ENCODE data around the gene IL23A. TPM values are rescaled to one million over a fixed set of nuclear protein-coding genes. Genes with fewer than 3 reads are reported as not detected.

Gene IL23A
- total and polyA plus RNA-seq, 2 of the 13 experiments (the other 11 are each of a cell fraction or from before 2014, with no cell fraction given), result 0.33 to 0.35 TPM

DNA sequence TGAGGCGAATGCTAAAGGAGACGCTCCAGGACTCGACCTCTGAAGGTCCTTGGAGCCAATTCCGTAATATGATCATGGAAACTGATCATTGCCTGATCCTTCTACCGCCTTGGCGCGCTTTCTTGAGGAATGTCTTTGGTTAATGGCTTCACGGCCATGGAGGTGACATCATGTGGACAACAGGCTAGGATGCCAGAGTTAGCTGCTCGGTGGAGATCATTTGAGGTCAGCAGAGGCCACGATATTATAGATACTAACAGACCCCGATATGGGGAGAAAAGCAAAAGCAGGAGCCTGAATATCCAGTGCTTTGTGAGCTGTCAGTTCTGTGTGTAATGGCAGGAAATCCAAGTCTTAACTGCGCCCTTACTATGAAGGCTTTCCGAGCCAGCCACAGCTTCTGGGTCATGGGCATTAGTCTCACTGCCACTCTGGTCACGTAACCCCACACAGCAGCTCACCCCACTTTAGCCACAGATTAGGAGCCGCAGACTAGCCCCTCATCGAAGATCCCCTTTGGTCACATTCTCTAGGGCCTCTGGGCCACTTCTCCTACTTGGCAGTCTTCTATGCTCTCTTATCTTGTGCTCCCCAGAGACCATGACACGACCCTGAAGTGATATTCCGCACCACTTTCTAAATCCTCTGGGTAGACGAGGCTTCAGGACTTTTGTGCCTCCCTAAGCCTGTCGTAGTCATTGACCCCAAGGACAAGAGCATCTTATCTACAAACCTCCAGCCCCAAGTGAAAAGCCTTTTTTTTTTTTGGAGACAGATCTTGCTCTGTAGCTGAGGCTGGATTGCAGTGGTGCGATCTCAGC, 37.8 kb upstream of the IL23A start (continued):
- TF ChIP-seq ZNF430 (CRISPR knock-in tag; IDR thresholded peaks at IDR 0.05), result 0 out of 2 replicates have a peak, but pooled peaks have one; percentile 18
- TF ChIP-seq, protein P1, sequence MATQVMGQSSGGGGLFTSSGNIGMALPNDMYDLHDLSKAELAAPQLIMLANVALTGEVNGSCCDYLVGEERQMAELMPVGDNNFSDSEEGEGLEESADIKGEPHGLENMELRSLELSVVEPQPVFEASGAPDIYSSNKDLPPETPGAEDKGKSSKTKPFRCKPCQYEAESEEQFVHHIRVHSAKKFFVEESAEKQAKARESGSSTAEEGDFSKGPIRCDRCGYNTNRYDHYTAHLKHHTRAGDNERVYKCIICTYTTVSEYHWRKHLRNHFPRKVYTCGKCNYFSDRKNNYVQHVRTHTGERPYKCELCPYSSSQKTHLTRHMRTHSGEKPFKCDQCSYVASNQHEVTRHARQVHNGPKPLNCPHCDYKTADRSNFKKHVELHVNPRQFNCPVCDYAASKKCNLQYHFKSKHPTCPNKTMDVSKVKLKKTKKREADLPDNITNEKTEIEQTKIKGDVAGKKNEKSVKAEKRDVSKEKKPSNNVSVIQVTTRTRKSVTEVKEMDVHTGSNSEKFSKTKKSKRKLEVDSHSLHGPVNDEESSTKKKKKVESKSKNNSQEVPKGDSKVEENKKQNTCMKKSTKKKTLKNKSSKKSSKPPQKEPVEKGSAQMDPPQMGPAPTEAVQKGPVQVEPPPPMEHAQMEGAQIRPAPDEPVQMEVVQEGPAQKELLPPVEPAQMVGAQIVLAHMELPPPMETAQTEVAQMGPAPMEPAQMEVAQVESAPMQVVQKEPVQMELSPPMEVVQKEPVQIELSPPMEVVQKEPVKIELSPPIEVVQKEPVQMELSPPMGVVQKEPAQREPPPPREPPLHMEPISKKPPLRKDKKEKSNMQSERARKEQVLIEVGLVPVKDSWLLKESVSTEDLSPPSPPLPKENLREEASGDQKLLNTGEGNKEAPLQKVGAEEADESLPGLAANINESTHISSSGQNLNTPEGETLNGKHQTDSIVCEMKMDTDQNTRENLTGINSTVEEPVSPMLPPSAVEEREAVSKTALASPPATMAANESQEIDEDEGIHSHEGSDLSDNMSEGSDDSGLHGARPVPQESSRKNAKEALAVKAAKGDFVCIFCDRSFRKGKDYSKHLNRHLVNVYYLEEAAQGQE (IDR thresholded peaks at IDR 0.05; ENCODE audit: borderline replicate concordance in 1 of 2, low read depth in 1 of 2, low read length in 2 of 2), result no peak
- TF ChIP-seq SMYD3 (CRISPR knock-in tag; IDR thresholded peaks at IDR 0.05), result 0 out of 2 replicates have a peak, but pooled peaks have one; percentile 48

DNA sequence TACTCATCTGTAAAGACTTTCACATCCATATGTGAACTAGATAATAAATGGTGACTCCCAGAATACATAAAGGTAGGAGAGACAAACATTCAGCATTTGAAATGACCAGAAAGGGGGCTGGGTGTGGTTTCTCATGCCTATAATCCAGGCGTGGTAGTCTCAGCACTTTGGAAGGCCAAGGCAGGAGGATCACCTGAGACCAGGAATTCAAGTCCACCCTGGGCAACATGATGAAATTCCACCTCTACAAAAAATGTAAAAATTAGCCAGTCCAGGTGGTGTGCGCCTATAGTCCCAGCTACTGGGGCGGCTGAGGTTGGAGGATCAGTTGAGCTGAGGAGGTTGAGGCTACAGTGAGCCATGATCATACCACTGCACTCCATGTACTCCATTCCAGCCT, 34.4 kb upstream of the IL23A start:
- intact Hi-C loops (cut with micrococcal nuclease; ENCODE audit: unreplicated experiment), result no loop called here
- no peak overlapping the region for H3K4me3 ChIP-seq (replicated peaks in 1 of 3; ENCODE audit: insufficient read depth in 1 of 3, low read depth in 2 of 3, low read length in 3 of 3)
- no peaks in the 10 kb centered on the region; a peak in 1 of 5 replicates for H3K27me3 ChIP-seq (ENCODE audit: control insufficient read depth in 1 of 2, insufficient read depth in 2 of 2, low read length in 2 of 2)
- DNase-seq (ENCODE audit: low spot score) (no peak), ATAC-seq (no peak), FAIRE-seq (no peak)
- POLR2A ChIA-PET, result interaction anchor here (1.5 kb wide), 1 partner anchor 12 kb away, joined by 7 read pairs; the partner anchor contains the start of gene CNPY2
- in situ Hi-C loops (cut with HindIII; ENCODE audit: extremely low pct_ligation_motif_present, low pct_unique_long_range_greater_than_20kb), result no loop called here
- no peak overlapping the region for H3K4me2 ChIP-seq (ENCODE audit: low read depth, low read length)
- H3K9me3 ChIP-seq (ENCODE audit: low read length), result no peaks in the 10 kb centered on the region
- no peak overlapping the region for H3K27ac ChIP-seq (ENCODE audit: extremely low read length, insufficient read depth, low read length)
- H4K20me1 ChIP-seq (ENCODE audit: insufficient read depth, low read length), result no peaks in the 10 kb centered on the region
- 100% methylated on average over 3 of the region's 3 CpGs for WGBS (ENCODE audit: low lambda C conversion rate)
- H3K36me3 ChIP-seq (replicated peaks in 1 of 2; ENCODE audit: control insufficient read depth in 1 of 2, insufficient read depth in 2 of 2, low read length in 2 of 2), result peaks cover 4 to 15% of the 10 kb centered on the region in 2 experiments; a peak in 3 of 5 replicates
- H3K9ac ChIP-seq (ENCODE audit: insufficient read depth, low read depth, low read length), result no peak overlapping the region
- no TSS peak for BruUV-seq (replicated peaks)
- peaks cover 31% of the 10 kb centered on the region for H3K4me1 ChIP-seq (ENCODE audit: insufficient read depth, low read length)
- CTCF ChIA-PET (ENCODE audit: low intra/inter-chr PET ratio, low total read pairs), result no interaction called here
- no peak overlapping the region for H2AFZ ChIP-seq (ENCODE audit: low read length)
- H3K79me2 ChIP-seq (ENCODE audit: insufficient read depth, low read length), result peaks cover 5% of the 10 kb centered on the region
- no peak for TF ChIP-seq SP4 (CRISPR knock-in tag; IDR thresholded peaks at IDR 0.05)
- TF ChIP-seq THYN1 (CRISPR knock-in tag; IDR thresholded peaks at IDR 0.05; ENCODE audit: borderline replicate concordance, low read depth), result no peak
- no peak for TF ChIP-seq ZSCAN25 (CRISPR knock-in tag; IDR thresholded peaks at IDR 0.05)
- TF ChIP-seq CEBPG (CRISPR knock-in tag; IDR thresholded peaks at IDR 0.05), result no peak
- no peak for TF ChIP-seq ZSCAN22 (CRISPR knock-in tag; IDR thresholded peaks at IDR 0.05)
- TF ChIP-seq WIZ (CRISPR knock-in tag; IDR thresholded peaks at IDR 0.05), result no peak
- no peak for TF ChIP-seq SNAPC2 (CRISPR knock-in tag; IDR thresholded peaks at IDR 0.05)
- TF ChIP-seq TBX3 (IDR thresholded peaks at IDR 0.05; ENCODE audit: borderline replicate concordance), result no peak
- no peak for TF ChIP-seq ZNF251 (CRISPR knock-in tag; IDR thresholded peaks at IDR 0.05)
- TF ChIP-seq, protein P2, sequence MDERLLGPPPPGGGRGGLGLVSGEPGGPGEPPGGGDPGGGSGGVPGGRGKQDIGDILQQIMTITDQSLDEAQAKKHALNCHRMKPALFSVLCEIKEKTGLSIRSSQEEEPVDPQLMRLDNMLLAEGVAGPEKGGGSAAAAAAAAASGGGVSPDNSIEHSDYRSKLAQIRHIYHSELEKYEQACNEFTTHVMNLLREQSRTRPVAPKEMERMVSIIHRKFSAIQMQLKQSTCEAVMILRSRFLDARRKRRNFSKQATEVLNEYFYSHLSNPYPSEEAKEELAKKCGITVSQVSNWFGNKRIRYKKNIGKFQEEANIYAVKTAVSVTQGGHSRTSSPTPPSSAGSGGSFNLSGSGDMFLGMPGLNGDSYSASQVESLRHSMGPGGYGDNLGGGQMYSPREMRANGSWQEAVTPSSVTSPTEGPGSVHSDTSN (CRISPR knock-in tag; IDR thresholded peaks at IDR 0.05), result no peak
- TF ChIP-seq JARID2 (CRISPR knock-in tag; IDR thresholded peaks at IDR 0.05; ENCODE audit: insufficient replicate concordance), result no peak
- TF ChIP-seq, protein P3, sequence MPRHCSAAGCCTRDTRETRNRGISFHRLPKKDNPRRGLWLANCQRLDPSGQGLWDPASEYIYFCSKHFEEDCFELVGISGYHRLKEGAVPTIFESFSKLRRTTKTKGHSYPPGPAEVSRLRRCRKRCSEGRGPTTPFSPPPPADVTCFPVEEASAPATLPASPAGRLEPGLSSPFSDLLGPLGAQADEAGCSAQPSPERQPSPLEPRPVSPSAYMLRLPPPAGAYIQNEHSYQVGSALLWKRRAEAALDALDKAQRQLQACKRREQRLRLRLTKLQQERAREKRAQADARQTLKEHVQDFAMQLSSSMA (CRISPR knock-in tag; IDR thresholded peaks at IDR 0.05), result no peak
- no peak for TF ChIP-seq SMARCE1 (IDR thresholded peaks at IDR 0.05; ENCODE audit: borderline replicate concordance)
- no peak for TF ChIP-seq CBX2 (IDR thresholded peaks at IDR 0.05; ENCODE audit: low read depth, low read length)
- no peak for TF ChIP-seq CBX2 (CRISPR knock-in tag; IDR thresholded peaks at IDR 0.05; ENCODE audit: low read depth)

All from HepG2 (cell line).